NCI-H146 treated with DMSO at 0.1 percent for 48 hours (cell line): ENCODE measurements around the gene ZNF26.
"Not testable (repeated sequence)": the region's sequence is repeated elsewhere in the genome, so short reads cannot be mapped to it uniquely, and the experiment has no call there.

Source experiments
- DNase-seq: peaks from one replicate; lab custom pipeline; 2025; ENCODE audit not compliant: unreplicated experiment; lab: John Stamatoyannopoulos, UW

ZNF26 gene, protein sequence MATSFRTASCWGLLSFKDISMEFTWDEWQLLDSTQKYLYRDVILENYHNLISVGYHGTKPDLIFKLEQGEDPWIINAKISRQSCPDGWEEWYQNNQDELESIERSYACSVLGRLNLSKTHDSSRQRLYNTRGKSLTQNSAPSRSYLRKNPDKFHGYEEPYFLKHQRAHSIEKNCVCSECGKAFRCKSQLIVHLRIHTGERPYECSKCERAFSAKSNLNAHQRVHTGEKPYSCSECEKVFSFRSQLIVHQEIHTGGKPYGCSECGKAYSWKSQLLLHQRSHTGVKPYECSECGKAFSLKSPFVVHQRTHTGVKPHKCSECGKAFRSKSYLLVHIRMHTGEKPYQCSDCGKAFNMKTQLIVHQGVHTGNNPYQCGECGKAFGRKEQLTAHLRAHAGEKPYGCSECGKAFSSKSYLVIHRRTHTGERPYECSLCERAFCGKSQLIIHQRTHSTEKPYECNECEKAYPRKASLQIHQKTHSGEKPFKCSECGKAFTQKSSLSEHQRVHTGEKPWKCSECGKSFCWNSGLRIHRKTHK

DNA sequence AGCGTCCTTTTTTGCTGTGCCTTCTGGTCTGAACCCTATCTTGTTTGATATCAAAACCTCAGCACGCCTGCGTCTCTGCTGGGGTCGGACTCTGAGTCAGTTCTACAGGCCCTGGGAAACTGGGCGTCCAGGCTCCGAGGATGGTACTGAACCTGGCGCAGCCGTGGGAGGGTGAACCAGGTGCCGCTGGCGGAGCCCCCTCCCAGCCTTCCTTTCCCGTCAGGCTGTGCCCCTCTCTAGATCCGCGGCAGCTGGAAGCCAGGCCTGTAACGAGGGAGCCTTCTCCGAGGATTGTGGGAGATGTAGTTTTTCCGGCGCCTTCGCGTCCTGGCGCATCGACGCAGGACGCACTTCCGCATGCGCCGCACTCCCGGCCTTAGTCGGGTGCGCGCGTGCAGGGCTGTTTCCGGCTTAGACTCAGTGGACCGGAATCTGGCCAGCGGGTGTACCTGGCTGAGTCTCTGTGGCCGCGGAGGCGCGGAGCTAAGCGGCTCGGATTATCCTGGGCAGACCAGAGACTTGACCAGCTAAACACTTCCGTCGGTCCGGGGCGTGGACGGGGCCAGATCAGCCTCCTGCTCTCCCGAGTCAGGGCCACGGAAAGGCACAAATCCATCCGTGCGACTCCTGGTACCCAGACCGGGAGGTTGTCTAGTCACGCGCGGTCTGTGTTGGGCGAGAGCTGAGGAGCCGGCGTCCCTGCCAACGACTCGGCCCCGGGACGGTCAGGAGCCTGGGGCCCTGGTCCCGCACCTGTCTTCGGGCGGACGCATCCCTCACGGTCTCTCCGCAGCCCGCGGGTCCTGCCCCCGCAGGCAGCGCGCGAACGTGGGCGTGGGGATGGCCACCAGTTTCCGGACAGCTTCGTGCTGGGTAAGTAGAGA lies at the start of gene ZNF26:
TSS of gene ZNF26 (plus strand) at position 367 of the 884 bp plus-strand sequence. CDS start at position 841, 474 bp downstream.
- peak; percentile 90 for DNase-seq

DNA sequence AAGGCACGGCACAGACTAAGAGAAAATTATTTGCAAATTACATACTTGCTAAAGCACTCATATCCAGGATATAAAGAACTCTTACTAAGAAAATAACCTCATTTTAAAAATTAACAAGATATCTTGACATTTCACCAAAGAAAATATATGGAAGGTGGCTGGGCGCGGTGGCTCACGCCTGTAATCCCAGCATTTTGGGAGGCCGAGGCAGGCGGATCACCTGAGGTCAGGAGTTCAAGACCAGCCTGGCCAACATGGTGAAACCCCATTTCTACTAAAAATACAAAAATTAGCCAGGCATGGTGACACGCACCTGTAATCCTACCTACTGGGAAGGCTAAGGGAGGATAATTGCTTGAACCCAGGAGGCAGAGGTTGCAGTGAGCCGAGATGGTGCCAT lies 49.2 kb upstream of the ZNF26 start:
- DNase-seq, result not testable (repeated sequence)

DNA sequence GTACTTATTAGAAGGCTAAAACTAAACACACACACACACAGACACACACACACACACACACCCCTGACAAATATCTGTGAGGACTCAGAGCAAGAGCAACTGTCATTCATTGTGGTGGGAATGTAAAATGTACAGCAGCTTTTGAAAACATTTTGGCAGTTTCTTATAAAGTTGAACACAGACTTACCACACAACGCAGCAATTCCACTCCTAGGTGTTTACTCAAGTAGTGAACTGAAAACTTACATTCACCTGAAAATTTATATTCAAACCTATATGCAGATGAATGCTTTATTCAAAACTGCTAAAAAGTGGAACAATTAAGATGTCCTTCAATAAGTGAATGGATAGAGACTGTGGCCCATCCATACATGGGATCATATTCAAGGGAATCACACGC lies 48.7 kb upstream of the ZNF26 start:
- DNase-seq, result no peak

DNA sequence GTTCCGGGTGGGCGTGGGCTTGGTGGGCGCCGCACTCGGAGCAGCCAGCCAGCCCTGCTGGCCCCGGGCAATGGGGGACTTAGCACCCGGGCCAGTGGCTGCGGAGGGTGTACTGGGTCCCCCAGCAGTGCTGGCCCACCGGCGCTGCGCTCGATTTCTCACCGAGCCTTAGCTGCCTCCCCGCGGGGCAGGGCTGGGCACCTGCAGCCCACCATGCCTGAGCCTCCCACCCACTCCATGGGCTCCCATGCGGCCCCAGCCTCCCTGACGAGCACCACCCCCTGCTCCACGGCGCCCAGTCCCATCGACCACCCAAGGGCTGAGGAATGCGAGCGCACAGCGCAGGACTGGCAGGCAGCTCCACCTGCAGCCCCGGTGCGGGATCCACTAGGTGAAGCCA lies 47.4 kb upstream of the ZNF26 start:
- DNase-seq, result not testable (repeated sequence)

DNA sequence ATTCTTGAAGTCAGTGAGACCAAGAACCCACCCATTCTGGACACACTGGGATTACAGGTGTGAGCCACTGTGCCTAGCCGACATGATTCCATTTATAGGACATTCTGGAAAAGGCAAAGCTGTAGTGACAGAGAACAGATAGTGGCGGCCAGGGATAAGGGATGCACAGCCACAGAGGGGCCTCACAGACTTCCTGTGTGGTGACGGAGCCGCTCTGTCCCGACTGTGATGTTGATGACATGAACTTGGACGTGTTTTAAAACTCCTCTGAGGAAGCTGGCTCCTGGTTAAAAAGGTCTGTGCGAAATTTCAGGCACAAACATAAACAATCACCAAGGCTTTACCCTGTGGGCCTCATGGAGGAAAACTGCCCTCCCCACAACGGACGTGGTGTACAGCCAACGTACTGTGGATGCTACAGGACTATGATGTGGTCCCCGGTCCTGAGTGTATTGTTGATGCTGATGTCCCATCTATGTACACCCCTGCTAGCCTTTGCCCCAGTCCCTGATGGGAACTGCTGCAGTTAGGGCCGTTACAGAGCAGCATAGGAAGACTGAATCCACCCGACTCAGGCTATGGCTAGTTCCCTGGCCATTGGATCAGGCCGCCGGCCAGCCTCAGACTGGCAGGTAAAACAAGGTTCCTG lies 46.0 kb upstream of the ZNF26 start:
- DNase-seq, result no peak

DNA sequence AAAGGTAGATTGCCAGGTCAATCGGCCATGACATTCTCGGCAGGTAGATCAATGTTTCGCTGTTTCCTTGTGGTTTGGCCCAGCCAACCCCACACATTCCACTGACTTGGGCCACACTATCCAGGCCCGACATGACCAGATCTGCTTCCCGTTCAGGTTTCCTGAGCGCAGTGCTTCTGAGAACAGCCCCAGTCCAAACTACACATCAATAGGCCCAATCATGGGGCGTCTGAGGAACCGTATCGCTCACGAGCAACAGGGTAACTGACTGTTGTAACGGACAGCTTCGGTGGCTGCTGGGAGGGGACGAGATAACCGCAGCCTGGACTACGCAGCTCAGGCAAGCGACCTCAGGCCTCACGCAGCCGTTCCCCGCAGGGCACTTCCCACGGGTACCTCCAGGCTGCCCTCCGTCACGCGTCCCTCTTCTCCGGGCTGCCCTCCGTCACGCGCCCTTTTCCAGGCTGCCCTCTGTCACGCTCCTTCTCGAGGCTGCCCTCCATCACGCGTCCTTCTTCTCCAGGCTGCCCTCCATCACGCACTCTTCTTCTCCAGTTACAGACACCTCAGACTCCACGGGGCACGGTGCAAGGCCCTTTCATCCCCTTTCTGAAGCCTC lies 44.7 kb upstream of the ZNF26 start:
- no peak for DNase-seq

DNA sequence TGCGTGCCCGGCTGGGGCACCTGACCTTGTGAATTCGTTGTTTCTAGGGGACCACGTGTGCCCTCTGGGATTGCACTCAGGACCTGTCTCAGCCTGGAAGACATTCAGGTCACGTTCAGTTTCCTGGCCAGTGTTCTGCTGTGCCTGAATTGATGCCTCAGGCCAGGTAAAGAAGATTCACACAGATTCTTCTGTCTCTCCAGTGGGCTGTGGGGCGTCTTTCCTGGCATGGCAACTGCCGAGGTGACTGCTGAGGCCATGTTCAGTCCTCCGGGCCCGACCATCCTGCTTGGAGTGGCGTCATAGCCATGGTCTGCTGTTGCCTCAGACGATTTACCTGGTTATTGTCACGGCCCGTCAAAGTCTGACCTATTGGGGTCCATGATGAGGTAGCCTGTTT lies 43.6 kb upstream of the ZNF26 start:
- no peak for DNase-seq

DNA sequence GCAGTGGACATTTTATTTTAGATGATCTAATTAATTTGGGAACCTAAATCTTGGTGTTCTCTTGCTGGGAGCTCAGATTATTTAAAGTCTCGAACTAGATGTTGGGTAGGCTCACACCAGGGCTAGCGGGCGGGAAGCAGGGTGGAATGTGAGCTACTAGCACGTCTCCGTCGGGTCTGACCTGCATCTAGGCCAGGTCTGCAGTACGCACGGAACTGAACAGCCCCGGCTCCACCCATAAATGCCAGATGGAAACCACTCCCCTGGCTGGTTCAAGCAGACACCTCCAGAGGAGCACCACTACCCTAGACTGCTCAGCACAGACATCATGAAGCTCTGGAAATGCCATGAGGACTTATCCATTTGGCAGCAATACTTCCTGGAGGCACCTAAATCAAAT lies 40.4 kb upstream of the ZNF26 start:
- DNase-seq, result no peak

DNA sequence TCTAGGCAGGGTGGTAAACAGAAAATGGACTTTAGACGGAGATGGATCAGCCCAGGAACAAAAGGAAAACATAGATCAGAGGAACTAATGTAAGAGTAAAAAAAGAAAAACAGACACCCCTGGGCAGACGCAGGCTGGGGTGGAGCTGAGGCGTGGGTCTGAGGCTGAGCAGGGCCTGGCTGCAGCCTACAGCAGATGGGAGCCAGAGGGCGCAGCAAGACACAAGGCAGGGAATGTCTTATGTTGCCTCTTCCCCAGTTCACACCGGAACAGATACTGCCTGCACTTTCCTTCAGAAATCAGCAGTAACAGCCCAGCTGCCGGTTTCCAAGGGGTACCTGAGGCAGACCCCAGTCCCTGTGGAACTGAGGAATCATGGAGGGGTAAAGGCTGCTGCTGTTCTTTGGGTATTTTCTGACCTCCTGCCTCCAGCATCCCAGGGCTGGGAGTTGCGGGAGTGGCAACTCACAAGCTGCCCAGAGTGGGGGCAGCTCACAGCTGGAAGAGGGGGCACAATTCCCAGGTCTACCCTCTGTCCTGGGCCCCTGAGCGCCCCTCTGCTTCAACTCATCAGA lies 39.8 kb upstream of the ZNF26 start:
- DNase-seq, result no peak

DNA sequence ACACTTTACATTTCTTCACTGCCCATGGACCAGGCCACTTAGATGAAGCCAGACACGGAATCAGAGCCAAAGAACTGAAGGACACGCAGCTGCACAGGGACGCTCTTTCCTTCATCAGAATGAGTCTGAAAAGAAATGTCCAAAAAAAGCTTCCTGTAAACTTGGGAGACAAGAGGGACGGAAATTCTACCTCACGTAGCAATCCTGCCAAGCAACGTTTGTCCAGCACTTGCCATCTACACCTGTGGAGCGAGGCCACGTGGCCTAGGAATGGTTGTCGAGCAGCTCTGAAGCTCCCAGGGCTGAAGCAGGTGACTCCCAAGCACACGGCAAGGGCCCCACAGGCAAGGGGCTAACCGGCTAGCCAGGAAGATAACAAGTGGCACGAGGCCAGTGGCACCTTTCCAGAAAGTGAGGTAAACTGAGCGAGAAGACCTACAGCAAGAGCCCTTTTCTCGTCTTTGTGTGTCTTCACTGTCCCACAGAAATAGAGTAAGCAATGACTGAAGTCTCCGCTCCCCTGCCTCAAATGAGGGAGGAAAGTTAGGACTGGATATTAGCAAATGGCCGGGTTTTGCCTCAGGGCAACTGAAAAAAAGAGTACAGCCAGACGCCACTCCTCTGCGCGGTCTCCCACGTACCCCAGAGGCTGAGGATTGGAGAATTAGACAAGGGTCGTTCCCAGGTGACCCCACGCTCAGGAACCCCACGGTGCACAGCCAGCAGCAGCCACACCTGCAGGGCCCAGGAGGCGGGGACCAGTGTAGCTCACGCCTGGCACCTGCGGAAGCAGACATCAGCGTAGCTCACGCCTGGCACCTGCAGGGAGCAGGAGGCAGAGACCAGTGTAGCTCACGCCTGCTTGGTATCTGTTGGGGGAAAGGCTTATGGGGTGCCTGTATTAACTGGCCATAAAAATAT lies 37.8 kb upstream of the ZNF26 start:
- DNase-seq, result no peak

DNA sequence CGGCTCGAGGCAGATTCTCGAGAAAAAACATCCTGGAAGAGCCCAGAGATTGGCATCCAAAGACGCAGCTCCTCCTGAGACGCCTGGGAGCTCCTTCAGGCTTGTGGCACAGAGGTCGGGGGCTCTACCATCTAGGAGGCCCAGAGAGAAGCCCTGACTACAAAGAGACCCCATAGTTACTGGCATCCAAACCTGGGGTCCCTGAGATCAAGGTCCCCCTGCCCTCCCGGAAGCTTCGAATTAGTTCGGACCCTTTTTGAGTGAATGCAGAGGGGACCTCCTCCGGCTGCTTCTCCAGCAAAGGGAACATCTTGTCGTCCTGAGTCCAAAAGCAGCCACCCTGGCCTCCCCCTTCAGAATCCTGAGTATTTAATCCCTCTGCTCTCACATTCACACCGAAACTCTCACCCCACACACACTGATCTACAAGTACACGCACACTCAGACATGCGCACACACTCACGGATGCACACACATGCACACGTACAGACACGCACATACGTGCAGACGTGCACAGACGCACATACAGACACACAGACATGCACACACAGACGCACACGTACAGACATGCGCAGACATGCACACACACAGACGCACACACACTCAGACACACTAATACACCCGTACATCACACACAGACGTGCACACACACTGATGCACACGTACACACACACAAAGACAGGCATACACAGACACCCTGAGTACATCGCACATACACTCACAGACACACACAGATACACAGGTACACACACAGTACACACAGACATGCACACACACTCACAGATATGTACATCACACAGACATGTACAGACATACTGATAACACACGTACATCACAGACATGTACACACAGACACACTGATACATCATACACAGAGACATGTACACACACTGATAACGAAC lies 36.0 kb upstream of the ZNF26 start:
- no peak for DNase-seq

DNA sequence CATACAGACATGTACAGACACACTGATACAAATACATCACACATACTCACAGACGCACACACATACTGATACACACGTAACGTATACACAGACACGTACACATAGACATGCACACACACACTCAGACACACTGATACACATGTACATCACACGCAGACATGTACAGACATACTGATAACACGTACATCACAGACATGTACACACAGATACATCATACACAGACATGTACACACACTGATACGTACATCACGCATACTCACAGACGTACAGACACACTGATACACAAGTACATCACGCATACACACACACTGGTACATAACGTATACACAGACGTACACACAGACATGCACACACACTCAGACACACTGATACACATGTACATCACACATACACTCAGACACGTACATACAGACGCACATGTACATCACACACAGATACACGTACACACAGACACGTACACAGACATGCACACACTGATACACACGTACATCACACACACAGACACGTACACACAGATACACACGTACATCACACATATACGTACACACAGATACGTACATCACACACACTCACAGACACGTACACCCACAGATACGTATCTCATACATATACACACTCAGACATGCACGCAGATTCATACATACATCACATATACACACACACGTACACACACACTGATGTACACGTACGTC lies 35.2 kb upstream of the ZNF26 start:
- no peak for DNase-seq

DNA sequence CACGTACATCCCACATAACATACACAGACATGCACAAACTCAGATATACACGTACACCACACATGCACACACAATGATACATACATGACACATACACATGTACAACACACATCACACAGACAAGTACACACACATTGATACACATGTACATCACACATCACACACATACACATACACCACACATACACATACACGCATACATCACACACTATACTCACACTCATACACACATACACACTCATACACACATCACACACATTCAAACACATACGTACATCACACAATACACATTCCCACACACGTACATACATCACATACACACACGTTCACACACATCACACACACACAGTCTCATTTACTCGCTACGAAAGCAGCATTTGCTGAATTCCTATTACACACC lies 34.5 kb upstream of the ZNF26 start:
- DNase-seq, result no peak

DNA sequence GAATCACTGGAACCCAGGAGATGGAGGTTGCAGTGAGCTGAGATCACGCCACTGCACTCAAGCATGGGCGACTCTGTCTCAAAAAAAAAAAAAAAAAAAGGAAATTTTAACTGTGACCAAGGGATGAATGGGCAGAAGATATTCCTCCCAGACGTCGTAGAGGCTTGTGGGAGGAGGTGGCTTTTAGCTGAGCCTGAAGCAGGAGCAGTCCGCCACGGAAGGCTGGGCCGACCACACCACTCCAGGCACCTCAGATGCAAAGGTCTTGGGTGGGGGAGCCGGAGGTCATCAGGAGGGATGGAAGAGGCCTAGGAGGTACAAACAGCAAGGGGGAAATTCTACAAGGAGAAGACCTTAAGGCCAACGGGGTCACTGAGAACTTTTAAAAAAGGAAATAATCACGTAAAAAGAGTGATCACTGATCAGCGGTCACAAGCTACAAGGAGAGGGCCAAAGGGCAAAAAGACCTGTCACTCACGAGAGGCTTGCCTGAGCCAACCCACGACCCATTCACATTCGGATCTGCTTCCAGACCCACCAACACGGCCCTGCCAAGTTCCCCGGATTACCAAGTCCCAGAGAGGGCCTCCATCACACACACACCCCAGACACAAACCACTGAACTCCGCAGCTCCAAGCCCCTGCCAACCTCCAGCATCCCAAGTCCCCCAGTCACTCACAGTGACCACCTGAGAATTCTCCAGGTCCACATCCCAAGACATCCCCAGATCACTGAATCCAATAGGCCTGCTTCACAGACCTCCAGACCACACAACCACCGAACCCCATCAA lies 33.6 kb upstream of the ZNF26 start:
- no peak for DNase-seq

DNA sequence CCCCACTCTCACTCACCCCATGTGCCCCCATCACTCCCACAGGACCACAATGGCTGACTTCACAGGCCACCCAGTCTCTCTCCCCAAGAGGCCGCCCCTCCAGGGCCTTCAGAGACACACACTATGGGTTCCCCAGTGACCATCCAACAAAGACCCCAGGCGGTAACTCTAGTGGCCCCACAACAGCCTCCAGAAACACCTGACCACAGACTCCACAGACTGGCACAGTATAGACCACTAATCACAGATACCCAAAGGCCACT lies 33.1 kb upstream of the ZNF26 start:
- DNase-seq, result no peak

DNA sequence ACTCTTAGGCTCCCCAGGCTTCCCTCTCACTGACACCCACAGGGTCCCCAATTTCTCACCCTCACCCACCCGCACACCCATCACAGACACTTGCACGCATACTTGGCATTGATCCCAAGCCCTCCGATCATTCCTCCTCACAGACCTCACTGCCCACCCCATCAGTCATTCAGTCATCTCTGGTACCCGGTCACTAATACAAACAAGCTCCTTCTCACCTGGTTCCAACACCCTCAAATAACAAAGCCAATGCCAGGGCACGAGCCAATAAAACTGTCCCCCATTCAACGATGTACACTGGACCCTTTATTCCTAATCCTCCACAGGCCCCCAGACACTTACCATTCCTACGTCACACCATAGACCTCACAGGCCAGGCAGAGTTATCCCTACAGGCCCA lies 32.4 kb upstream of the ZNF26 start:
- no peak for DNase-seq

DNA sequence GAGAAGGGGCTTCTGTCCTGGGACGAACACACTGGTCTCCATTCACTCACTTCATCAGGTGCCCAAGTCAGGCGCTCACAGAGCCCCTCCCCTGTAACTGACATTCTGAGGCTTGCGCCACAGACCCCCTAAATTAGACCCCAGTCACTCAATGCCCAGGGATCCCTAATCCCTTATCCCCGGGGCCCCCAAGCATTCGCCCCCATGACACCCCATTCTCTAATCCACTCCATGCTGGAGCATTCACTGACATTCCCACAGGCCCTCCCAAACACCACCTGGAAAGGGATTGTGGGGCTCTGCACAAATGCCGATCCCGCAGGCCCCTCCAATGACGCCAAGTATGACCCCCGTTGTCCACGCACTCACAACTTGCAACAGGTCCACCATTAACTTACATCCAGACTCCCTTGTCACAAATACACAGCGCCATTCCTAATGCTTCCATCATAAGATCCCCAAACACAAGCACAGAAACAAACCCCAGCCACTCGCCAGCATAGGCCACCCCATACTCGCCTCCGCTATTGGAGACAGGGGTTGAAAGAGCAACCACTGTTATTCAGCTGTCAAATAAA lies 31.6 kb upstream of the ZNF26 start:
- no peak for DNase-seq
